ENCODE results near the gene UBXN1.
"Not testable (repeated sequence)": the region's sequence is repeated elsewhere in the genome, so short reads cannot be mapped to it uniquely, and the experiment has no call there.

Gene UBXN1

DNA sequence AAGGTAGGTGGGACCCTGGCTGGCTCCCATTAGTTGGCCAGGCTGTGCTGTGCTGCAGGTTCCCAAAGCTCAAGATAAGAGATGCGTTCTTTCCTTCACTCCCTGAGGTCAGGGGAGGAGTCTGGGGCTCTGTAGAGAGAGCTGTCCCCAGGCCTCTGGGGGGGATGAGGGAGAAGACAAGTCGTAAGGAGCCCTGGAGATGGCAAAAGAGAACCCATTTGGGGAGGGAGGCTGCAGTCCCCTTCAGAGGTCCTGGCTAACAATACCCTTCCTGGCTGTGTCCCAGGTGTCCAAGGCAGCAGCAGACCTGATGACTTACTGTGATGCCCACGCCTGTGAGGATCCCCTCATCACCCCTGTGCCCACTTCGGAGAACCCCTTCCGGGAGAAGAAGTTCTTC lies 29.5 kb upstream of the UBXN1 start:
- no peak for DNase-seq

DNA sequence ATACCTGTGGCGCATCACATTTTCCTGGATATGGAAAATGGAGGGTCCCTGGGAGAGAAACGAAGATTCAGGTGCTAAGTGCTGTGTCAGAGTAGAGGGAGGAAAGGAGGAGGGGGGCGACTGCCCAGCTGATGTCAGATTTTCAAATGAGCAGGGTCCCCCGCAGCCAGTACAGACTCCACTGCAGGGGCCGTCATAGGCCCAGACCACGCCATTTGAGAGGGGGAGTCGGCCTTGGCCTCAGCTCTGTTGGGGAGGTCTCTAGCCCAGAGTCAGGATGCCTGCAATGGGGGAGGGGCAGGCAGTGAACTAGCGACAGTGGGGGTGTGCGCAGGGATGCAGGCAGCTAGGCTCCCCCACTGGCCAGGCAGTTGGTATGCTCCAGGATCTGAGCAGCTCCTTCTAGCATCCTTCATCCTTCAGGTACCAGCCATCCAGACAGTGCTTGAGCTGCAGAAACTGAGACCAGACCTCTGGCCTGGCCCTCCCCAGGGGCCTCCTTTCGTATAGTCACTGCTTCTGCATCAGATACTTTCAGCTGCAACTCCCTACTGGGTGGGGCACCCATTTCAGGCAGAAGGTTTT lies 28.5 kb upstream of the UBXN1 start, which contains the start of the genes BSCL2 and GNG3:
BSCL2 (minus strand) TSS at position 148 of the 585 bp plus-strand sequence. CDS start 229 bp downstream, outside the sequence.
GNG3 (plus strand) TSS at position 400 of the 585 bp plus-strand sequence. CDS start 620 bp downstream, outside the sequence.
- no peak for DNase-seq

DNA sequence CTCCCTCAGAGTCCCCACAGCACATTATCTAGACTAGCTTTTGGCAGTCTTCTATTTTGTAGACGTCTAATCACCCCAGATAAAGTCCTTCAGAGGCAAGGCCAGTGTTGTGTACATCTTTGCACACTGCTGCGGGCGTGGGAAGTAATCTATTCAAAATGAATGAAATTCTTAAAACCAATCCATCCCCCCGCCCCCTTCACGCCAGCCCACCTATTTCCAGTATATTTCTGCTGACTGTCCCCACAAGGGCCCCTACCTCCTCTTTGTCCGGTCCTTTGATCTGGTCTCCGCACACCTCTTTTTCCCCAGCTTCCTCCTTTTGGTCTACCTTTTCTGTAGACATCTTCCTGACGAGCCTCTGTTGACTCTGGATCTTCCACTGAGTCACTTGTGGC lies 28.0 kb upstream of the UBXN1 start:
- no peak for DNase-seq

DNA sequence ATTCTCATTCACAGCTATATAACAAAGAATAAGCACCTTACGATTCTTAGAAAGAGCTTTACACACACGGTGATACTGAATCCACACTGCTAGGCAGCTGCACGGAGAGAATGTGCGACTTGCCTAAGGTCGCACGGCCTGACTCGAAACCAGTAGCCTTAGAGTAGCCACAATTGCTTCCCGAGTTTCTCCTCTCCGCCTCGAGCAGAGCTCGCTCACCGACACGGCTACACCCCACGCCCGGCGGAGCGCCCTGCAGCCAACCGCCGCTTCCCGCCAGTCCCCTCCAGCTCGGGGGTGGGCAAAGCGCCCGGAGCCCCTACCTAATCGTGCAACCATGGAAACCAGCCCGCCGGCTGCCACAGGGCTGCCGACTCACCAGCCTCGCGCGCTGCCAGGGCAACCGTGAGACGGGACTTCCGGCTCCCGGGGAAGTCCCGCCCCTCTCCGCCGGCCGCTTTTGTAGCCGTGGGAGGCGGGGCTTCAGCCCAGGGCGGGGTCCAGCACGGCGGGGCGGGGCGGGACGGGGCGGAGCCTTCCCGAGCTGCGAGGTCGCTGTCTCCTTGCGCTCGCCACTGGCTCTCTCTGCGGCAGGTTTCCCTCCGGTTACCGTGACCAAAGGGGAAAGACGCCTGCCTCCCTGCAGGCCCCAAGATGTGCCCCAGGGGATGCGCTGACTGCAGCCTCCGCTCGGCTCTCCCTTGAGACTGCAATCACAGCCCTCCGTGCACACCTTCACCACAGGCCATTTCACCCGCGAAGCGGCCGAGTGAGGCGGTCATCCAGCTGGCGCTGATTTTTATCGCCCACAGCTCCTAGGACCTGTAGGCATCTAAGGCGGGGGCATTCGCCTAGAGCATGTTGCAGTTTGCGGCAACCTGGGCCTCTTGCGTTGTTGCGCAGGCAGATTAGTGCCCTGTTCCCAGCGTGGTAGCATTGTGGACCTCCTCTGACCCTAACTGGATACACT lies 27.3 kb upstream of the UBXN1 start:
- peak; percentile 91 for DNase-seq

DNA sequence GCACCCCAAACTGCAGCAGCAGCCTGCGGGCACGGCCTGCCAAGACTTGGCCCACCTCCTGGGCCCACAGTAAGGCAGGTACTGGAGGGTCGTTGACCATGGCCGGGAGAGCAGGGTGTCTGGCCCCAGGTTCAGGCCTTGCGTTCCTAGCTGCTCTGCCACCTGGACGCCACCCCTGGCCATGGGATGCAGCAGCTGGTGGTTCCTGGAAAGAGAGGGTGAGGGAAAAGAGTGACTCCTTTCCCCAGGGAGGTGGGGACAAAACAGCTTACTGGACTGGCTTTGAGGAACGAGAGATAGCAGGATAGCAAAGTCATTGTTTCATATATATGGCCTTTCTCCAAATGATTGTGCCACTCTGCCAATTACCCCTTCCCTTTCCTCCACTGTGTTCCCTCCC lies 26.5 kb upstream of the UBXN1 start:
- no peak for DNase-seq

DNA sequence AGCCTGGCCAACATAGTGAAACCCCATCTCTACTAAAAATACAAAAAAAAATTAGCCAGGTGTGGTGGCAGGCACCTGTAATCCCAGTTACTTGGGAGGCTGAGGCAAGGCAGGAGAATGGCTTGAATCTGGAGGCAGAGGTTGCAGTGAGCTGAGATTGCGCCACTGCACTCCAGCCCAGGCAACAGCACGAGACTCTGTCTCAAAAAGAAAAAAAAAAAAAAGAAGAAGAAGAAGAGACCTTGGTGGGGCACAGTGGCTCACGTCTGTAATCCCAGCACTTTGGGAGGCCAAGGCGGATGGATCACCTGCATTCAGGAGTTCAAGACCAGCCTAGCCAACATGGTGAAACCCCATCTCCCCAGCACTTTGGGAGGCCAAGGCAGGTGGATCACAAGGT lies 25.0 kb upstream of the UBXN1 start:
- DNase-seq: not testable (repeated sequence)

DNA sequence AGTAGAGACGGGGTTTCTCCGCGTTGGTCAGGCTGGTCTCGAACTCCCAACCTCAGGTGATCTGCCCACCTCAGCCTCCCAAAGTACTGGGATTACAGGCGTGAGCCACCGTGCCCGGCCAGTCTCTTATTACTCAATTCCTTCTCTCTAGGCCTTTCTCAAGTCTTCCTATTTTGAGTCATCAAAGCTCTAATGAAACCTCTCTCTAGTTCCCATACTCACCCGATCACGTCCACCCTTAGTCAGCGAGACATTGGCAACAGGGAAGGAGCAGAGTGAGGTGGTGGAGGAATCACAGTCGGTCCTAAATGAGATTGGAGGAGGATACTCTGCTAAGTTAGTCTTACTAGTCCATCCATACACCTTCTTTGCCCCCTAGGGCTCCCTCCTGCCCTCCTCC lies 23.4 kb upstream of the UBXN1 start:
- no peak for DNase-seq

DNA sequence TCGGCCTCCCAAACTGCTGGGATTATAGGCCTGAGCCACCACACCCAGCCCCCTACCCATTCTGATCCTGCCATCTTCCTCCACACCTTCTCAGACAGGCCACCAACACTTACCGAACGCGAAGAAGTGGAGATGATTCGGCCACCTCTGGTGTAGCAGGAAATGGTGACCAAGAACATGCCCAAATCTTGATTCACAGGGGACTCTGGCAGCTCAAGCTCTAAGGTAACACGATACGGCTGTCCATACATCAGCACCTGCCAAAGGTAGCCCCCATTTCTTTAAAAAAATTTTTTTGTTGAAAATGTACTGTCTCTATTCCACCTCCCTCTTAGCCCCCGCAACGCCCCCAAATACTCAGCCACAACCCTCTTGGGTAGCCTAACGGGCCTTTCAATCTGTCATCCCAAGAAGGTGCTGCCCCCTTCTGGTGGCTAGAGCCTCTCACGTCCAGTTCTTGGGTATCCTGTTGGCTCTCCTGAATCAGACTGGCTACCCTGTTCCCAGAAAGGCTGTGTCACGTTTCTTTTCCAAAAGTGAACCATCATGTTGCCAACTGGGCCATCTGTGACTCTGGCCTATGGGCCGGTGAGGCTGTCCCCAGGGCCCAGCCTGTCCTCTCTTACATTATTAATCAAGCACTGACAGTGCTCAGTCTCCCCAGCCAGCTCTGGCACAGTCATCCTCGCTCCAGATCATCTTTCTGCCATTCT lies 15.7 kb upstream of the UBXN1 start:
- peak; percentile 78 for DNase-seq

DNA sequence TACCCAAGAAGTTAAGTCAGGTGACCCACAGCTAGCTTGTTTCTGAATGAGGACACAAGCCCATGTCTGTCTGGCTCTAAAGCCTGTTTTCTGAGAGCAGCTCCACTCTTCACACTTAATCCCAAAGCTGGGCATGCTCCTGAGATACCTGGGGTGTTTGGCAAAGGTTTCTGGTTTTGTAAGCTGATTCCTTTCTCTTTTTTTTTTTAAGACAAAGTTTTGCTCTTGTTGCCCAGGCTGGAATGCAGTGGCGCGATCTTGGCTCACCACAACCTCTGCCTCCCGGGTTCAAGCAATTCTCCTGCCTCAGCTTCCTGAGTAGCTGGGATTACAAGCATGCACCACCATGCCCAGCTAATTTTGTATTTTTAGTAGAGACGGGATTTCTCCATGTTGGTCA lies 14.8 kb upstream of the UBXN1 start:
- not testable (repeated sequence) for DNase-seq

DNA sequence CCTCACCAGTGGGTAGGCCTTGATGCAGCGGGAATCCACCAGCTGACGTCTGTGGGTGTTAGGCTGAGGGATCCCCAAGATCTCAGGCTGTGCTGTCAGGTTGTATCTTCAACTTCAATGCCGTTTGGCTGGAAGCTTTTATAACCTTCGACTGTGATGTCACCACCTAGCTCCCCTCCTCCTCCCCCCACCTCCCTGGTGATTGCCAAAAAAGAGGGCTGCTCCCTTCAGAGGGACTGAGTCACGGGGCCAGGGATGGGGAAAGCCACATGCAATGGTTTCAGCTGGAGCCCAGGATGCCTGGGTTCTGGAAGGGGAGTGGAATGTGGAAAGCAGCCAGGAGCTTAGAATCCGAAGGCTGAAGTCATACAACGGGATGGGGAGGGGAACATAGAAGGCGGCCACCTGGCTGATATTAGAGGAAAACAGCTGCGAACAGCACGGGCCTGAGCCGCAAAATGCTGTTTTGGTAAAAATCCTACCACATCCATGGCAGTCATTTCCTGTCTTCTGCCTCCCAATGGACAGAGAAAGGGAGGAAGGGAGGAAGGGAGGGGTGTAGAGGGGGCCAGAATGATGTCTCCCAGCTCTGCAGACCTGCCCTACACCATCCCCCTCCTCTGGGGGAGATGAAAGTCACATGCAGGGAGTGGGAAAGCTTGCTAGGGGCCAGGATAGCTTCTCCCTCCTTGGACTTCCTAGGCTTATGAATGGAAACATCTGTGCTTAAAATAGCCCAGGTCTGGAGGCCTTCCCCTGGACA lies 10.7 kb upstream of the UBXN1 start, which contains the start of gene LRRN4CL:
LRRN4CL (minus strand) TSS at position 110 of the 763 bp plus-strand sequence. CDS start 1,022 bp downstream, outside the sequence.
- DNase-seq: peak; percentile 88

DNA sequence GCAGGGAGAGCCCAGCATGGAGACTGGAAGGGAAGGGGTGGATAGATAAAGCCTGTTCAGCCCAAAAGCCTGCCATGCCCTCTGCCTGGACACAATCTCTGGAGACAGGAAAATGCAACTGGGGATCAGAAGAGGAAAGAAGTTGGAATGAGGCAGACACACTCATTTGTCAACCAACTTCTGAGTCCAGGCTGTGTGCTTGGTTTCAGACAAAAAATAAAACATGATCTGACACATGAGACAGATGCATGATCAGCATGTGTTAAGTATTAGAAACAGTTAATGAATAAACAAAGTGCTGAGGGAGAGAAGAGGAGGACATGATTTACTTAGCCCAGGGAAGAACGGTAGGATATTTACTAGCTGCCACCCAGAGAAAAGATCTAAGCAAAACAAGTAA lies 9.6 kb upstream of the UBXN1 start:
- no peak for DNase-seq

DNA sequence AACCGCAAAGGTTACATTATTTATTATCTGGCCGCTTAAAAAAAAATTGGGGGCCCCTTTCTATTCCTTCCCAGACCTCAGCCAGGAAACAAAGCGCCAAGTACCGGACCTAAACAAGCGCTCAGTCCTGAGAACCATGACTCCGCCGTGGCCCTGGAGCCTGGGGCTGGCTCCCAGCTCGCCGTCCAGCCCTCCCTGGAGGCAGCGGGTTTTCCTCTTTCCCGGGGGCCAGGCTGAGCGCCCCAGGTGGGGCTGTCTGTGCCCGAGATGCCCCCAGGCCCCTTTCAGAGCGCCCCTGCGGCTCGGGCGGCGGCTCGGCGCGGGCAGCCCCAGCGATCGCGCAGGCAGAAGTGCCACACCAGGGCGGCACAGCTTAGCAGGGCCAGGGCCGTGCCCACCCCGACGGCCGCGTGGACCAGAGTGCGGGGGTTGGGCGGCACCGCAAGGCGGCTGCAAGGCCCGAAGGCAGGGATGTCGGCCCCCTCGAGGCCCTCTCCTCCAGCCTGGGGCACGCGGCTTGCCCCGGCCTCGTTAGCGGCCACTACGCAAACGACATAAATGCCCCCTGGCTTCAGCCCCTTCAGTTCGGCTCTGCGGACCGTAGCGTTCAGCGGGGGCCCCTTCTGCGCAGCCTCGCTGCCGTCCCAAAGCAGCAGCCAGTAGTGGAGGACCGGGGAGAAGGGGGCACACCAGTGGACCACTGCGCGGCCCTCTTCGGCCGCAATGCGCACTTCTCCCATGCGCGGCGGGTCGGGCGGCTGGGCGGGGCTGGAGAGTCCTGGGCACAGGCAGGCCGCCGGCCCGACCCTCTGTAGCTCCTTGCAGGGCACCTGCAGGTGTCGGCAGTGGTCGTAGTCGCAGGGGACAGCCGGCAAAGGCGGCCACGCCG lies 8.9 kb upstream of the UBXN1 start:
- no peak for DNase-seq

DNA sequence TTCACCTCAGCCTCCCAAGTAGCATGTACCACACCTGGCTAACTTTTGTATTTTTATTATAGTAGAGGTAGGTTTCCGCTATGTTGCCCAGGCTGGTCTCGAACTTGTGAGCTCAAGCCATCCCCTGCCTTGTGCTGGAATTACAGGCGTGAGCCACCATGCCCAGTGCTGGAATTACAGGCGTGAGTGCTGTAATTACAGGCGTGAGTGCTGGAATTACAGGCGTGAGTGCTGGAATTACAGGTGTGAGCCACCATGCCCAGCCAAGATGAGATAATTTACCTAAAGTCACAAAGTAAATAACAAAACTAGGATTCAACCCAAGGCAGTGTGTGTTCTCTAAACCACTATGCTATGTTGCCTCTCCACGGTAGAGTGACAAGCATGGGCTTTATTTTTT lies 3.6 kb upstream of the UBXN1 start:
- DNase-seq: no peak

DNA sequence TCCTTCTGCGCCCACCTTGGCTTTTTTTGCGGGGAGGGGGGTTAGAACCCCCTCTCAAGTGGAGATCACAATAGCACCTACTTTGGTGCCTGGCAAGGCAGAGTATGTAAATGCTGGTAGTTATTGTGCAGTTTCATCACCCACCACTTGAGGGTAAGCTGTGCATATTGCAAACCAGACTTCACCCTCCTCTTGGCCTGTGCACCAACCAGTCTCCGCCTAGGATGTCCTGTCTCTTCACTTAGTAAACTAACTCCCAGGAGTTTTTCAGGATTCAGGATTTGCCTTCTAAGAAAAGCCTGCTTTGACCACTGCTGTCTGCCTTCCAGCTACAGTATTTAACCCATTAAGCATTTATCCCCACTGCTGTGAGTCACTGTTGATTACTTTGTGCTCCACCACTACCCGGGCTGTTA lies 2.0 kb upstream of the UBXN1 start:
- peak; percentile 76 for DNase-seq

DNA sequence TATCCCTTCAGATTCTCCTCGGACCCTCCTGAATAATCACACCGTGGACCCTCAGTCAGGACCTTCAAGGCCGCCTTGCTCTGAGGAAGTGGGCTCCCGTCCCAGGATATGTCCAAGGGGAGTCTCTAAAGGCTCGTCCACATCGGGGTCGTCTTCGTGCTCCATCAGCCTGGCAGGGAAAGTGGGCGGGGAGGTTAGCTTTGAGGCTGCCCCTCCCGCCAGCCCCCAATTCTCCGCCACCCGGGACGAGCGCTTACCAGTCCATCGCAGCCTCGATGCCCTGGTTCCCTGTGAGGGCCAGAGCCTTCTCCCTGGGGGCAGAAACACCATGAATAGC lies 472 bp downstream of the UBXN1 start:
- DNase-seq: no peak

DNA sequence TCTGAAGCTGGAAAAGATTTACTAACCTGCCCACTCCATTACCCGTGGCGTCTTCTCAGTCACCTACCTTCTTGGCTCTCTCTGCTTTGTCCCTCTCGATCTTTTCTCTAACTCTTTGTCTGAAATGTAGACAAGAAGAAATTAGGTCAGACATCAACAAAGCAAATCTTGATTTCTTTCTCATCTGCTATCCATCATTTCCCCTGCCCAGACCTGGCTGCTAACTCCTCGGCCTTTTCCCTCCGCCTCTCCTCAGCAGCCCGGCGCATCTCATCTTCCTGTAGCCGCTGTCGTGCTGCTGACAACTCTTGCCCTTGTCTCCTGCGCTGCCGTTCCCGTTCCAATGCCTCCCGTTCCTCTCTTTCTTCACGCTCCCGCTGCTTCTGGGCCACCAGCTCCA lies 1.2 kb downstream of the UBXN1 start:
- DNase-seq: no peak

DNA sequence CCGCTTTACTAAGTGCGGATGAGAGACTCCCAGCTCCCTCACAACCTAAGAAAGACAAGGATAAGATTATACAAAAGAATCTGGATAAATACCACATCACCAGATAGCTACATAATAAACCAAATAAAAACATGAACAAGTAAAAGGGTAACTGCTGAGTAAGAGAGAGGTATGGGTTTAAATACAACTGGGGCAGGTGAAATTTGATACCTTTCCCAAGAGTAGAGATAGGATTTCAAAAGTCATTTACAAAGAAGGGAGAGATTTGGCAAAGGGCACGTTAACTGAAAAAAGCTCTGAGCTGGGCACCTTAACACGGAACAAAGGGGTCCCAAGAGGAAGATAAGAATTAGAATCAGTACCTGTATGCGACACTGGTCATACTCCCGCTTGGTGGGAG lies 1.7 kb downstream of the UBXN1 start:
- DNase-seq: no peak

DNA sequence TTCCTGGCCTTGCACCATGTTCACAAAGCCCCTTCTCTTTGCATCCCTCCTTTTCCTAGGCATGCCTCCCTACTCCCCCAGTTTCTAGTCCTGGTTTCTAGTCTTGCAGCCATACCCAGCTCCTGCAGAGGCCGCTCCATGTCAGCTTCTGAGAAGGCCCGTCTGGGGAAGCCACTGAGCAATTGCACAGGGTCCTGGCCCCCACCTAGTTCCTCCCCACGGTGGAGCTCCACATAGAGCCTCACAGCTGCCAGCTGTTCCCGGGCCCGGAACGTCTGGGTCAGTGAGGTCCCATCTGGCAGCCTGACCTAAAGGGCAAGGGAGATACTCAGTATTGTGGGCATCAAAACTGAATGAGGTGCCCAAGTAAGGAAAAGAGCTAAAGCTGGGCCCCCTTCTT lies 2.2 kb downstream of the UBXN1 start:
- no peak for DNase-seq

DNA sequence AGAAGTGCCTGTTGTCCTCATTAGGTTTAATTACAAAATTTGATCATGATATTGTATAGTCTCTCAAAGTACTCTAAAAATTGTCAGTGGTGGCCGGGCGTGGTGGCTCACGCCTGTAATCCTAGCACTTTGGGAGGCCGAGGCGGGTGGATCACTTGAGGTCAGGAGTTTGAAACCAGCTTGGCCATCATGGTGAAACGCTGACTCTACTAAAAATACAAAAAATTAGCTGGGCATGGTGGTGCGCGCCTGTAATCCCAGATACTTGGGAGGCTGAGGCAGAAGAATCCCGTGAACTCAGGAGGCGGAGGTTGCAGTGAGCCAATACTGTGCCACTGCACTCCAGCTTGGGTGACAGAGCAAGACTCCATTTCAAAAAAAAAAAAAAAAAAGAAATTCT lies 3.5 kb downstream of the UBXN1 start:
- not testable (repeated sequence) for DNase-seq

DNA sequence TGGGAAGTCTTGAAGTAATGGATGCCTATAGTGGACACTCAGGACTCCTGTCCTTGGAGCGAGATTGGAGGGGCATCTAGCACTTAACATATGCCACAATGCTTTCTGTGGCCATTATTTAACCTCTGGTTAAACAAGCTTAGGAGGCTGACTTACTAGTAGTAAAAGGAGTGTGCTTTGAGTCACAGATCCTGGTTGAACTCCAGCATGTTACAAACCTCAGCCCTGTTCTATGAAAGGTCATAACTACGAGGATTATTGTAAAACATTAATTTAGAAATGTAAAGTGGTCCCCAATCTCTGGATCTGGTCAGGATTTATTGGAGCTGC lies 5.7 kb downstream of the UBXN1 start:
- DNase-seq: no peak

DNA sequence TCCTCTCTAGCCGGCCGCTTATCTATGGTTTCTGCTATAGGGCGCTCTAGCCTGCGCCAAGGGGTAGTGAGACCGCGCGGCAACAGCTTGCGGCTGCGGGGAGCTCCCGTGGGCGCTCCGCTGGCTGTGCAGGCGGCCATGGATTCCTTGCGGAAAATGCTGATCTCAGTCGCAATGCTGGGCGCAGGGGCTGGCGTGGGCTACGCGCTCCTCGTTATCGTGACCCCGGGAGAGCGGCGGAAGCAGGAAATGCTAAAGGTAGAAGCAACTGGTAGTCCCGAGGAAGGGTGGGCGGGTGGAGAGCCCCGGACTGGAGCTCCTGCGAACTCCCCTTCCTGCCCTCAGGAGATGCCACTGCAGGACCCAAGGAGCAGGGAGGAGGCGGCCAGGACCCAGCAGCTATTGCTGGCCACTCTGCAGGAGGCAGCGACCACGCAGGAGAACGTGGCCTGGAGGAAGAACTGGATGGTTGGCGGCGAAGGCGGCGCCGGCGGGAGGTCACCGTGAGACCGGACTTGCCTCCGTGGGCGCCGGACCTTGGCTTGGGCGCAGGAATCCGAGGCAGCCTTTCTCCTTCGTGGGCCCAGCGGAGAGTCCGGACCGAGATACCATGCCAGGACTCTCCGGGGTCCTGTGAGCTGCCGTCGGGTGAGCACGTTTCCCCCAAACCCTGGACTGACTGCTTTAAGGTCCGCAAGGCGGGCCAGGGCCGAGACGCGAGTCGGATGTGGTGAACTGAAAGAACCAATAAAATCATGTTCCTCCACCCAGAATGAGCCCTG lies 7.1 kb downstream of the UBXN1 start, which contains the start of the genes LBHD1 and UQCC3:
LBHD1 (minus strand) TSS at position 660 of the 782 bp plus-strand sequence. CDS start 2,236 bp downstream, outside the sequence.
UQCC3 (plus strand) TSS at position 66 of the 782 bp plus-strand sequence; CDS start at position 139, 73 bp downstream.
- peak; percentile 86 for DNase-seq

Data from fibroblast of skin of back (primary cell).